Common myeloid progenitor, CD34-positive (primary cell): ENCODE measurements around the gene UGT2B28.
"Not testable (repeated sequence)": the region's sequence is repeated elsewhere in the genome, so short reads cannot be mapped to it uniquely, and the experiment has no call there.

ENCODE experiments used
- CTCF ChIA-PET: fragments of 350-600 bp; sonication (Branson Sonifier 250); formaldehyde crosslinking; loops from one replicate; lab custom pipeline; 2021; ENCODE audit warnings: antibody characterized with exemption; lab: Charles Lee
- POLR2A ChIA-PET: fragments of 350-600 bp; sonication (Branson Sonifier 250); formaldehyde crosslinking; loops from one replicate; lab custom pipeline; 2021; ENCODE audit warnings: antibody characterized with exemption; lab: Charles Lee
- DNase-seq, 3 donors: peaks; one replicate each; pipeline versions ENCODE4 v3.0.0 to v3.0.0-alpha.2; 2013
- H3K27ac ChIP-seq, 2 experiments: 1 replicate in 1 of 2; 2 replicates in 1 of 2; pipeline ENCODE4 v1.7.0; 2013; ENCODE audit warnings: inconsistent platforms in 2 of 2, low read length in 2 of 2, mild to moderate bottlenecking in 2 of 2, low read depth in 1 of 2, moderate library complexity in 1 of 2; ENCODE audit not compliant: severe bottlenecking in 2 of 2, insufficient read depth in 1 of 2, poor library complexity in 1 of 2
- H3K27me3 ChIP-seq, 5 experiments: replicated peaks in 2 of 5; 1 replicate in 3 of 5; 2 replicates in 2 of 5; pipeline versions ENCODE4 v1.6.1 to v1.7.0; 2013; ENCODE audit warnings: low read length in 4 of 5, mild to moderate bottlenecking in 2 of 5, moderate library complexity in 2 of 5, inconsistent platforms in 1 of 5; ENCODE audit not compliant: insufficient read depth in 5 of 5, control insufficient read depth in 4 of 5
- H3K36me3 ChIP-seq, 4 experiments: 1 replicate in 2 of 4; 2 replicates in 2 of 4; pipeline versions ENCODE4 v1.6.1 to v1.7.0; 2013; ENCODE audit warnings: low read length in 3 of 4, control low read depth in 1 of 4, mild to moderate bottlenecking in 1 of 4; ENCODE audit not compliant: control insufficient read depth in 4 of 4, insufficient read depth in 4 of 4
- H3K4me1 ChIP-seq, 4 experiments: 1 replicate in 3 of 4; 2 replicates in 1 of 4; pipeline versions ENCODE4 v1.6.1 to v1.7.1; 2013; ENCODE audit warnings: low read length in 3 of 4, mild to moderate bottlenecking in 3 of 4, control low read depth in 1 of 4, inconsistent platforms in 1 of 4, moderate library complexity in 1 of 4; ENCODE audit not compliant: control insufficient read depth in 4 of 4, insufficient read depth in 4 of 4; ENCODE audit errors: control extremely low read depth in 1 of 4
- H3K4me3 ChIP-seq, 7 experiments: 1 replicate in 4 of 7; 2 replicates in 3 of 7; pipeline versions ENCODE4 v1.5.1 to v1.7.0; 2013; ENCODE audit warnings: mild to moderate bottlenecking in 7 of 7, low read length in 6 of 7, moderate library complexity in 6 of 7, inconsistent platforms in 2 of 7, low read depth in 2 of 7, control low read depth in 1 of 7; ENCODE audit not compliant: insufficient read depth in 4 of 7, control insufficient read depth in 1 of 7; ENCODE audit errors: extremely low read depth in 1 of 7
- H3K9me3 ChIP-seq, 5 experiments: 1 replicate in 4 of 5; 2 replicates in 1 of 5; pipeline versions ENCODE4 v1.6.1 to v1.7.1; 2013; ENCODE audit warnings: low read length in 4 of 5, mild to moderate bottlenecking in 2 of 5, inconsistent platforms in 1 of 5, low read depth in 1 of 5, moderate library complexity in 1 of 5; ENCODE audit not compliant: control insufficient read depth in 4 of 5, insufficient read depth in 2 of 5; ENCODE audit errors: control extremely low read depth in 1 of 5
- WGBS: methylation state at CpG from one replicate; pipeline ENCODE4 v1.1.5; 2013; ENCODE audit not compliant: insufficient coverage; 5-methylcytosine and 5-hydroxymethylcytosine counted together

The UGT2B28 gene

GRCh38 chr4:69253147-69253772, 27.0 kb upstream of the UGT2B28 start:
- H3K9me3 ChIP-seq, H3K36me3 ChIP-seq, CTCF ChIA-PET, H3K27me3 ChIP-seq, DNase-seq, H3K4me3 ChIP-seq, H3K27ac ChIP-seq, POLR2A ChIA-PET, H3K4me1 ChIP-seq: not testable (repeated sequence)
- WGBS: 100% methylated on average over 1 of the region's 3 CpGs

DNA sequence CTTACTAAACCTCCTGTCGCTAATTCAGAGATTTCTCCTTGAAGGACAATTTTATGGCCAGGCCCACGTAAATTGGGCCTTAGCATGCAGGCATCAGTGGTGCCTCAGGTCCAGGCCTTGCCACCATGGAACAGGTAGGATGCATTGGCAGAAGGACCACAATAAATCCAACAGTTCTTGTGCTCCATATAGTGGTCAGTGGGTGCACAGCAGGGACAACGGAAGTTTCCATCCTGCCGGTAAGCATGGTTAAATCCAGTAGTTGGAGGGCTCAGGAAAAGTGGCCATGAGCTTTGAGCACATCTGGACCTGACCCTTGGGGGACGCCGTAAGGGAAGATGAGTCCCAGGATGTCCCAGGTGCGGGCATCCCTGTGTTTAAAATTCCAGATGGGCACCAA, 11.7 kb upstream of the UGT2B28 start:
- DNase-seq, H3K4me3 ChIP-seq, POLR2A ChIA-PET, H3K27ac ChIP-seq, H3K9me3 ChIP-seq, H3K4me1 ChIP-seq, H3K27me3 ChIP-seq, CTCF ChIA-PET, H3K36me3 ChIP-seq: not testable (repeated sequence)
- WGBS: 97% methylated on average over 6 of the region's 7 CpGs

GRCh38 chr4:69296356-69296755, 16.1 kb downstream of the UGT2B28 start:
- 100% methylated on average over 2 of the region's 4 CpGs for WGBS
- CTCF ChIA-PET: not testable (repeated sequence)

DNA sequence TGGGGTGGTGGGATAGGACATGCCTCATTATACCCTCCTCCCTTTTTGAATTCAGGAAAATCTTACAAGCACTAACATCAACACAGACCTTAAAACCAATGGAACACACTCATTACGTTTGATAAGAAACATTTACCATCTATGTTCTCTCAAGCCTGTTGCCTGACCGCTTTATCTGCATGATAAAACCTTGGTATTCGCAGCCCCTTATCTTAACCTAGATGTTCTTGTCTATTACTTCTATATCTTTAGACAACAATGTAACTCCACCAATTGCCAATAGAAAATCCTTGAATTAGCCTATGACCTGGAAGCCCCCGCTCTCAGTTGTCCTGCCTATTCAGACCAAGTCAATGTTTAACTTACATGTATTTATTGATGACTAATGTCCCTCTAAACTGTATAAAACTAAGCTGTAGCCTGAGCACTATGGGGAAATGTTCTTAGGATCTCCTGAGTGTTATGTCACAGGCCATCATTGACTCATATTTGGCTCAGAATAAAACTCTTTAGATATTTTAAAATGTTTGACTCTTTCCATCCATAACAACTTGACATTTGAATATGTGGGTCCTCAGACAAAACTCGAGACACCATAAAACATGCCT, 28.3 kb downstream of the UGT2B28 start:
- CTCF ChIA-PET: interaction anchor here (0.7 kb wide), 1 partner anchor 67 kb away, joined by 3 read pairs; no protein-coding TSS in a partner anchor
- H3K27me3 ChIP-seq: not testable (repeated sequence)

More at GRCh38 chr4:69296356-69296755, 16.1 kb downstream of the UGT2B28 start:
- H3K4me3 ChIP-seq, H3K4me1 ChIP-seq, H3K27ac ChIP-seq, H3K36me3 ChIP-seq, H3K9me3 ChIP-seq, H3K27me3 ChIP-seq, POLR2A ChIA-PET, DNase-seq: not testable (repeated sequence)

GRCh38 chr4:69309549-69310076, 29.3 kb downstream of the UGT2B28 start:
- peak overlapping the region; percentile 51 to 74 for H3K27ac ChIP-seq
- not testable (repeated sequence) for H3K27me3 ChIP-seq, H3K9me3 ChIP-seq, H3K36me3 ChIP-seq
- POLR2A ChIA-PET: interaction anchor here (0.6 kb wide), 2 partner anchors 127 to 131 kb away, joined by 3 to 5 read pairs; no protein-coding TSS in a partner anchor
- peaks cover 0 to 11% (median 11%) of the 10 kb centered on the region in 4 experiments for H3K4me1 ChIP-seq
- DNase-seq: peak; percentile 49 to 96 (median 91)
- H3K4me3 ChIP-seq: peak overlapping the region in 2 of 7 experiments; percentile 17 to 47
- WGBS: 0% methylated on average over 2 of the region's 5 CpGs
- CTCF ChIA-PET: interaction anchor here (1.3 kb wide), 1 partner anchor 130 kb away, joined by 3 read pairs; no protein-coding TSS in a partner anchor

More for the DNA sequence above, 28.3 kb downstream of the UGT2B28 start:
- peak in 1 of 3 donors; percentile 28 for DNase-seq
- H3K4me1 ChIP-seq: peaks cover 0 to 11% (median 11%) of the 10 kb centered on the region in 4 experiments
- not testable (repeated sequence) for H3K36me3 ChIP-seq, H3K9me3 ChIP-seq, H3K4me3 ChIP-seq
- peak overlapping the region; percentile 27 to 74 for H3K27ac ChIP-seq
- POLR2A ChIA-PET: interaction anchor here (0.6 kb wide), 1 partner anchor 130 kb away, joined by 5 read pairs; no protein-coding TSS in a partner anchor
- WGBS: 88% methylated on average over 4 of the region's 5 CpGs

GRCh38 chr4:69310262-69310661, 30.0 kb downstream of the UGT2B28 start:
- not testable (repeated sequence) for H3K36me3 ChIP-seq, H3K9me3 ChIP-seq, DNase-seq, H3K27me3 ChIP-seq, H3K4me3 ChIP-seq
- ChIA-PET POLR2A (interaction anchor here (0.6 kb wide), 1 partner anchor 128 kb away, joined by 3 read pairs; no protein-coding TSS in a partner anchor), CTCF (interaction anchor here (1.3 kb wide), 1 partner anchor 131 kb away, joined by 3 read pairs; no protein-coding TSS in a partner anchor)
- H3K27ac ChIP-seq: peak overlapping the region; percentile 51 to 74
- peaks cover 0 to 11% (median 11%) of the 10 kb centered on the region in 4 experiments for H3K4me1 ChIP-seq
- 100% methylated on average over 1 of the region's 4 CpGs for WGBS
